Measurements from ENCODE around the gene RPL36. TPM values are rescaled to one million over a fixed set of nuclear protein-coding genes. Genes with fewer than 3 reads are reported as not detected.
"Not testable (repeated sequence)": the region's sequence is repeated elsewhere in the genome, so short reads cannot be mapped to it uniquely, and the experiment has no call there.

The RPL36 gene
- polyA plus RNA-seq, 10 donors = 814 to 1,432 (median 1,156) TPM

- DNase-seq = no peak
Observed at GRCh38 chr19:5700455-5701092, 10.5 kb downstream of the RPL36 start.

DNA sequence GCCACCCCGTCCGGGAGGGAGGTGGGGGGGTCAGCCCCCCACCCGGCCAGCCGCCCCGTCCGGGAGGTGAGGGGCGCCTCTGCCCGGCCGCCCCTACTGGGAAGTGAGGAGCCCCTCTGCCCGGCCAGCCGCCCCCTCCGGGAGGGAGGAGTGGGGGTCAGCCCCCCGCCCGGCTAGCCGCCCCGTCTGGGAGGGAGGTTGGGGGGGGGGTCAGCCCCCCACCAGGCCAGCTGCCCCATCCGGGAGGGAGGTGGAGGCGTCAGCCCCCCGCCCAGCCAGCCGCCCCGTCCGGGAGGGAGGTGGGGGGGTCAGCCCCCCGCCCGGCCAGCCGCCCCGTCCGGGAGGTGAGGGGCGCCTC lies 11.9 kb downstream of the RPL36 start:
- not testable (repeated sequence) for DNase-seq

DNA sequence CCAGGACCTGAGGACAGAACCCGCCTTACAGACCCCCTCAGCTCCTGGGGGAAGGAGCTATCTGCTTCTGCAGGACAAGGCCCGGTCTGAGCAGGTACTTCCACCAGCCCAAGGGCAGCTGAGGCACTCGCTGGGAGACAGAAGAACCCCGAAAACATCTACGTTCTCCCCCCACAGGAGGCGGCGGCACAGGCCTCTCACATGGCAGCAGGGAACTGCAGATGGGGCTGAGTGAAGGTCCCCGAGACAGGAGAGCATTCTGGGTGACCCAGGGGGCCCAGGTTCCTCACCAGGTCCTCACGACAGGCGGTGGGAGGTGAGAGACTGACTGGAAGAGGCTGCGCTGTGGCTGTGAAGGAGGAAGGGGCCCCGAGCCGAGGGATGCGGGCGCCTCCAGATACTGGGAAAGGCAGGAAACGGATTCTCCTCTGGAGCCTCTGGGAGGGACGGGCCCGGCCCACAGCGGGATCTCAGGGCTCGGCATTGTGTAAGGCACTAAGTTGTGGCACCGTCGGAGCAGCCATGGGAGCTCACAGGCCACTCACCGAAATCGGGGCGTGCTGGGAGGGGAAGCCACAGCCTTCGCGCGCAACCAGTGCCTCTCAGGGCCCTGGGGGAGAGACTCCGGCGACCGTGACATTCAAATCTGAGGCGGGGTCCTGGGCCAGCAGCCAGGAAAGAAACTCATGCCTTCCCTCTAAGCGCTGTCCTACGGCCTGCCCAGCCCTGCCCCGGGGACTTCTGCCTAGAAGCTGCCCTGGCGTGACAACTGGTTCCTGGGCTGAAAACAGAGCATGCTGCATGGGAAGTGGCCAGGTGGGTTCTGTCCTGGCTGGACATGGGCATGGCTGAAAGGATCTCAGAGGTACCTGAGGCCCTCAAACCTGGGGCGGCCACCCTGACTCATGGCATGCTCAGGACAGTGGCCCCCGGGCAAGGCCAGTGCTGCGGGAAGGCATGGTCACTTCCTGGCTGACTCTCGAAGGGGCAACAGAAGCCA lies 14.0 kb downstream of the RPL36 start:
- DNase-seq = no peak

GRCh38 chr19:5705552-5705951 lies 15.5 kb downstream of the RPL36 start:
- no peak for DNase-seq

GRCh38 chr19:5706876-5707573 lies 16.9 kb downstream of the RPL36 start:
- no peak for DNase-seq

GRCh38 chr19:5707576-5708575 lies 17.8 kb downstream of the RPL36 start:
- no peak for DNase-seq

DNA sequence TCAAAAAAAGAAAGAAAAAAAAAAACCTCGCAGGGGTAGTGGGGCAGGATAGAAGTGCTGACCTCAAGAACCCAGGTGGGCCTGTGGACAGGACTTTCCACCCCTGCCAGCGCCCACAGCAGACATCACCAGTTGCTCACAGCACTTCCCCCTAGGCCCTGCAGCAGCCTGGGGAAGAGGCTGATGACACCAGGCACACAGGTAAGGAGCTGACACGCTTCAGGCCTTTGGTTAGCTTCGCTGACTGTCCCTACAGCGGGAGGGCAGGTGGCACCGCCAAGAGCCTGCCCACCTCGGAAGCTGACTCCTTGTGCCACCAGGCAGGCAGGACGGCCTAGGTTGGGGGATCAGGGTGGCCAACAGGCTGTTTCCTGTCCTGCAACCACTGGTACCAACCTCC lies 20.9 kb downstream of the RPL36 start:
- DNase-seq = no peak

GRCh38 chr19:5711713-5712161 lies 21.6 kb downstream of the RPL36 start:
- no peak for DNase-seq

DNA sequence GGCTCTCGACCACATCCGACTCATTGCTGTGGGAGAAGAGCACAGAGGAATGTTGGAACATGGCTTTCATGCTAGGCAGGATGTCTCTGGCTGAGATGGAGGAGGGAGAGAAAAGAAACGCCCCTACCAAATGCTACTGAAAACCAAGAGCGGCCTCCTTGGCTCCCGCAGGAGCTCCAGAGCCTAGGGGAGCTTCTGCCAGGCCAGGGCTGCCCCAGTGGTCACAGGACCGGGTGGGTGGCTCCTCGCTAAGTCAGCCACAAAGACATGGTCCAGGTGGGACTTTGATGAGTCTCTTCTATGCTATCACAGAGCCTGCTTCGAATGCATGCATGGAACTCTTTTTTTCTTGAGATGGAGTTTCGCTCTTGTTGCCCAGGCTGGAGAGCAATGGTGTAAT lies 23.1 kb downstream of the RPL36 start:
- DNase-seq = no peak

GRCh38 chr19:5714816-5715215 lies 24.7 kb downstream of the RPL36 start:
- no peak for DNase-seq

DNA sequence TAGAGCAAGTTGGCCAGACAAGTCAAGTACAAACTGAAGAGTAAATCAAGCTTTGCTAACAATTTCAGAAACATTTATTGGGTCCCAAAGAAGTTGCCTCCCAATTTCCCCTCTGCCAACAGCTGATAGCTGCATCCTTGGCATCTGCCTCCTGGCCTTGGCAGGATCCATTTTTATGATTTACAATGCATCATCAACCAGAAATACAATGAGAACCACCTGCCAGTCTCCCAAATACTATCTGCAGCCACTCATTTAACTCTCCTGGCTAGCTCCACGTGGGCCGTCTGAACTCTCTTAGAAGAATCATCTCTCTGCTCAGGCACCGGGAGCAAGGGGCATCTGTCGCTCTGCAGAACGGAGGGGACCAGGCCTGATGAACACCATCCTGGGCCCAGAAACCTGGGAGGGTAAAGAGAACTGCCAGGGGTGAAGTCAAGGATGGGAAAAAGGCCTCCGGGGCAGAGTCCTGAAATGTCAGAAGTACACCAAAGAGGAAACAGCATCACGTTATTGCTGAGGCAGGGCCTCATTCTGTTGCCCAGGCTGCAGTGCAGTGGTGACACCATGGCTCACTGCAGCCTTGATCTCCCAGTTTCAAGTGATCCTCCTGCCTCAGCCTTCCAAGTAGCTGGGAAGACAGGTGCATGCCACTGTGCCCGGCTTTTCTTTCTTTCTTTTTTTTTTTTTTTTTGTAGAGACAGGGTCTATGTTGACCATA lies 27.3 kb downstream of the RPL36 start:
- no peak for DNase-seq

DNA sequence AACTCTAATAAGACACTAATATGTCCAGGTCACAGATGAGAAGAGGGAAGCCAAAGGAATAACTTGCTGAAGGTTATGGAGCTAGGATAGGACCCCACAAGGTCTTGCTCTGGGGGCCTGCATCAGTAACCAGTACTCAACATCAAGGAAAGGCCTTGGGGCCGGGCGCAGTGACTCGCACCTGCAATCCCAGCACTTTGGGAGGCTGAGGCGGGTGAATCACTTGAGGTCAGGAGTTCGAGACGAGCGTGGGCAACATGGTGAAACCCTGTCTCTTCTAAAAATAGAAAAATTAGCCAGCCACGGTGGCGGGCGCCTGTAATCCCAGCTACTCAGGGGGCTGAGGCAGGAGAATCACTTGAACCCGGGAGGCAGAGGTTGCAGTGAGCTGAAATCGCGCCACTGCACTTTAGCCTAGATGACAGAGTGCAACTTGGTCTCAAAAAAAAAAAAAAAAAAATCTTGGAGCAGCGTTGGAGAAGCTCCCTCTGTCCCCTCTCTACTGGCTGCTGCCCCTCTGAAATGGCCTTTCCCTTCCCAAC lies 28.0 kb downstream of the RPL36 start:
- no peak for DNase-seq

DNA sequence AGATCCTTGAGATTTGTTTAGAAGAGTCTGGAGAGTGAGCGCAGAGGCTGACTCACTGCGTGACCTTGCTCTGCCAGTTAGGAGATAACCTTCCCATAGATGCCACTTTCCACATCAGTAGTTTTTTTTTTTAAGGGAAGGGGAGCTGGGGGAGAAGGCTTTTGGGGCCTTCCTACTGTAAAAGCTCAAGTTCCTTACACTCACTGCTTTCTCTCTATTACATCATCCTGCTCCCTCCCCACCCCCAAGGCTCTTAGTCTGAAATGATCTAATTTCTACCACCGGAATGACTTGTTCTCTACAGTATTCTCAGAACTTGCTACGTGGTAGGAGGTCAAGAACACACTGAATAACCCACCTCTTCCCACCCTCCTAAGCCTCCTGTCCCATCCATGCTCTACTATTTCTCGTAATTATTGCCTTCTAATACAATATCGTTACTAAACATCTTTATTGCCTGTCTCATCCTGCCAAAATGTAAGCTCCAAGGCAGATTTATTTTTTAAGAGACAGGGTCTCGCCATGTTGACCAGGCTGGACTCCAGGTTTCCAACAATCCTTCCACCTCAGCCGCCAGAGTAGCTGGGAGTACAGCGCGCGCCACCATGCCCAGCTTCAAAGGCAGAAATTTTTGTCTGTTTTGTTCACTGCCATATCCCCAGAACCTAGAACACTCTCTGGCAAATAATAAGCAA lies 28.6 kb downstream of the RPL36 start:
- peak in 1 of 3 donors; percentile 83 for DNase-seq

DNA sequence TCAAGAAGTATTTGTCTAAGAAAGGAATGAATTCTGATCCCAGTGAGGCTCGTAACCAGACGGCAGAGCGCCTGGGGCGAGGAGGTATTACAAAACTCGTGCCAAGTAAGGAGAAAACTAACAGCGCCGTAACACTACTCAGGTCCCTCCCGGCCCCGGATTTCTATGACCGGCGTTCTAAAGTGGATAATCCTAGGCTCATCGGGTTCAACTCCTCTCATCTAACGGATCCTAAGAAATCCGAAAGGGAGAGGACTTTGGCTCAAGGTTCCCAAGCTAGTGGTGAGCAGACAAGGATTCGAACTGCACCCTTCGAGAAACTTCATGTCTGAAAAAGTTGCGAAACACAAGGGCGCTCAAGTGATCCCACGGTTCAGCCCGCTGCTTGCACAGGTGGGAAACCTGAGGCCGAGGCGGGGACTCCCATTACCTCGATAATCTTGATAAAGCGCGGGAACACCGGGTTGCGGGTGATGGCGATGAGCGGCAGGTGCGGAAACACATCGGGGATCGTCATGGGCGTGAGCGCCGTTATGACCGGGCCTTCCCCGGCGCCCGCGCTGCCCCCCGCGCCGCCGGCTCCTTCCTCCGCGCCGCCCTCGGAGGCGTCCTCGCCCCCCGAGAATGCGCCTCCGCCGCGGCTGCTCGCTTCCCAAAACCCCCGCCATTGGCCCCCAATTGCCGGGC lies 29.3 kb downstream of the RPL36 start:
- no peak for DNase-seq

DNA sequence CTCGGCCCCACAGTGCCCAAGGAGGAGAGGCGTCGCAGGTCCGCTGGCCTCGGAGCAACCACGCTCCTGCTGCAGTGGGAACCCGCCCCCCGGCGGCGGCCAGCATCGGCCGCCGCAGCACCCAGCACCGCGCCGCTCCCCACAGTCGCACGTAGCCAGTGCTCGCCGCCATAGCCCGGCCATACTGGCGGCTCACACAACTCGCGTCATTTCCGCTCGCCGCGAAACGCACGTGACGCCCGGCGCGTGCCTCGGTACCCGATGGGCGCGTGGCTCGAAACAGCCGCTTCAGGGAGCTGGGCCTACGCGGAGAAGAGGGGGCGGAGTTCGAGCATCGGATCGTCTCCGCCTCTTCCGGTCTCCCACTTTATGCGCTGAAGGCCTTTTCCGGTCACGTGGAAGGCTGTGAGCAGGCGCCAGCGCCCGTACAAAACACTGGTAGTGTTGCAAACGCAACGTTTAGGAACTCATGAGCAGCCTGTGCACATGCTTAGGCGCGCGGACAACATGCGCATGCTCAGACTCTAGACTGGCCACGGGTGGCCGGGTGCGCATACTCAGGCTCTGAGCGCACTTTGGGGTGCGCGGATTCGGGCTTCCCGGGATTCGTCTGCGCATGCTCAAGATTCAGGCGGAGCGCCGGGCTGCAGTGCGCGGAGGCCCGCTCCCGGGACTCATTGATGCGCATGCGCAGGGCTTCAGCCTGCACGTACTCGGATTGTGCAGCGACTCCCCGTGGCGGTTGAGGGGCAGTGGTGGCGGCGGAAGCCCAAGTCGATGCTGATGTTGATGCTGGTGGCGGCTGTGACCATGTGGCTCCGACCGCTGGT lies 30.1 kb downstream of the RPL36 start, which contains the start of the genes CATSPERD and LONP1:
Gene CATSPERD, plus strand, starts transcription at position 677 of the 830 bp plus-strand sequence. Its CDS starts 101 bp downstream, at position 778.
Gene LONP1, minus strand, starts transcription at position 186 of the 830 bp plus-strand sequence. Its CDS starts 14 bp downstream, at position 172.
- peak; percentile 99 to 100 (median 99) for DNase-seq

DNA sequence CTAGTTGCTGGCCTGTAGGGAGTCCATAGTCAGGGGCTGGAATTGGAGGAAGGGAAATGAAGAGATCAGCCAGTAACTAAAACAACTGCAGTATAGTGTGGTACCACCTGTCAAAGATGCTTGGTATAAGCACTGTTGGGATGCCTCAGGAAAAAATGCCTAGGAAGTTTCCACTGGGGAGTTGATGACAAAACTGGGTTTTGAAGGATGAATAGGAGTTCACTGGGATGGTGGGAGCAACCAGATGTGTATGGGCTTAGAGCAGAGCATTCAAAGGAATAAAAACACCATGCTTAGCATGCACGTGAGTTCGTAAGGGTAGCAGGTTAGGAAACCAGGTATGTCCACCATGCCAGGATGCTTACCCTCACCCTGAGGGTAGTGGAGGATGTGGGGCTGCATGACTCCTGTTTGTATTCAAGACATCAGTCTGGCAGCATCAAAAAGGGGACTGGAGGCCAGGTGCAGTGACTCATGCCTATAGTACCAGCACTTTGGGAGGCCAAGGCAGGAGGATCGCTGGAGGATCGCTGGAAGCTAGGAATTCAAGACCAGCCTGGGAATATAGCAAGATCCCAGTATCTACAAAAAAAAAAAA lies 37.5 kb downstream of the RPL36 start:
- no peak for DNase-seq

- DNase-seq = not testable (repeated sequence)
Observed at GRCh38 chr19:5733172-5733571, 43.1 kb downstream of the RPL36 start.

Measured in muscle of back (tissue), 11 donors.